ENCODE results near the gene WIPF1.

WIPF1 gene

DNA sequence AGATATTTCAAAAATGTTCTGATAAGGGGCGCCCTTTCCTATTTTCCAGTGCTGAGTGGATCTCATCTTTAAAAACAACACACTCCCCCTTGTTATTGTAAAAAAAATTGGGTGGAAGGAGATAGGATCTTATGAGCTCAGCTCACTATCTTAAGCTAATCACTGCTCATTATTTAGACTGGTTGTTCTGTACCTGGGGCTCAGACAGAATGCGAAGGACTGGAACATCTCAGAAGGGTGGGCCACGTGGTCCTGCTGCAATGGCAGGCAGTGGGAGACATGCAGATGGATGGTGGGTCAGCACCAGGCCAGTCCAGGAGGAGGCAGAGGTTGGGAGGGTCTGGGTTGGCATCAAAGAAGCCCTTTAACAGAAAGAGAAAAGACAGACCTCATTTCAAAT, 62.5 kb downstream of the WIPF1 start:
- DNase-seq: no peak

DNA sequence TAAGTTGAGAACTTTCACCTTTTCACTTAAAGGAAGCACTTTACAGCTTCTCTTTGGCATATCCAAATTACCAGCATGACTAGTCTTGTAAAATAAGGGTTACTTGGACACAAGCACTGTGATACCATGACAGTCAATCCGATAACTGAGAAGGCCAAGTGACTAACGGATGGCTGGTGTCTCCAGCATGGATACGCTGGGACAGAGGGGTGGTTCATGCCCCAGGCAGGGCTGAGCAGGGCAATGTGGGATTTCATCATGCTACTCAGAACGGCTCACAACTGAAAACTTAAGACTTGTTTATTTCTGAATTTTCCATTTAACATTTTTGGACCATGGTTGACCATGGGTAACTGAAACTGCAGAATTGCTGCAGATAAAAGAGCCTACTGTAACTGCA, 67.7 kb downstream of the WIPF1 start:
- DNase-seq: no peak

DNA sequence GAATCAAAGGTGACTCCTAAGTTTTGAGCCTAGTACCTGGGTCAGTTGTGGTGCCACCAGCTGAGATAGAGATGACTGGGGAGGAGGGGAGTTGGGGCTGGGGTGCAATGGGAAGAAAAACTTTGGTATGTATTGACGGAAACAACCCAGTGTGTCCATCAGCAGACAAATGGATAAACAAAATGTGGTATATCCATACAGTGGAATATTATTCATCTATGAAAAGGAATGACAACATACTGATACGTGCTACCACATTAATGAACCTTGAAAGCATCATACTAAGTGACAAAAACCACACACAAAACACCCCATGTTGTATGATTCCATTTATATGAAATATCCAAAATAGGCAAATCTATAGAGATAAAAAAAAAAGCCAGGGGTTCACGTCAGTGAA, 69.6 kb downstream of the WIPF1 start:
- DNase-seq: no peak

DNA sequence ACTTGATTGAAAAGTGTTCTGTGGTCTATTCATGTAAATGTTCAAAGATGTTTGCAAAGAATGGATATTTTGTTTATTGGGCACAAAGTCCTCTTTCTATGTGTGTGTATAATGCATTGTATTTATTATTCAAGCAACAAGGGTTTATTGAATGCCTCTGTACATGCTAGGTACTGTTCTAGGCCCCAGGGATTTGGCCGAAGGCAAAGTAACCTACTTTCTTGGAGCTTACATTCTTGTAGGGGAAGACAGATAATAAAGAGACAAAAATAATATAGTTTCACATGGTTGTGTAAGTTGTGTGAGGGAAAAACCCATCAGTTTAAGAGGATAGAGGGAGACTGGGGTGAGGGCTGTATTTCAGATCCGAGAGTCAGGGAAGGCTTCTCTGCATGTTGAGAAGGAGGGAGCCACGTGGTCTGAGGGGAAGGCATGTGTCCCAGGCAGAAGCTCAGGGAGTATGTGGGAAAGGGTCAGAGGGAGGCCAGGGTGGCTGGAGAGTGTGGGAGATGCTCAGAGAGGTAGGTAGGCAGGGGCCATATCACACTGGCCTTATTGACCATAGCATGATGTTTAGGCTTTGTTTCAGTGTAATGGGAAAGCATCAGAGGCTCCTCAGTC, 70.4 kb downstream of the WIPF1 start:
- no peak for DNase-seq

DNA sequence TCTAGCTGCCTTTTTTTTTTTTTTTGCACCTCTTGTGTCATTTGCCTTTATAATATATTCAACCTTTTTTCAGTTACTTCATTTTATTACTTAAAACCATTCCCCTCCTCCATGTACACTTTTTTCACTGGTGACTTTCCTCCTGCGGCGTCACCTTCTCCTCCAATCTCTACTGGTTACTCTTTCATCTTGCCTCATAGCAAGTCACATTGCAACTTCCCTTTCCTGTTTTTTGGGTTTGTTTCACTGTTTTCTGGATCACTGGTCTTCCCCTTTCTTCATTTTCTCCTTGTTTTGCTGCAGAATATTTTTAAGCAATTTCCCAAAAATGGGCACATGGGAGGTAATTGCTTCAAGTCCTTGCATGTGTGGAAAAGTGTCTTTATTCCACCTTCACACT, 73.1 kb downstream of the WIPF1 start:
- DNase-seq: no peak

DNA sequence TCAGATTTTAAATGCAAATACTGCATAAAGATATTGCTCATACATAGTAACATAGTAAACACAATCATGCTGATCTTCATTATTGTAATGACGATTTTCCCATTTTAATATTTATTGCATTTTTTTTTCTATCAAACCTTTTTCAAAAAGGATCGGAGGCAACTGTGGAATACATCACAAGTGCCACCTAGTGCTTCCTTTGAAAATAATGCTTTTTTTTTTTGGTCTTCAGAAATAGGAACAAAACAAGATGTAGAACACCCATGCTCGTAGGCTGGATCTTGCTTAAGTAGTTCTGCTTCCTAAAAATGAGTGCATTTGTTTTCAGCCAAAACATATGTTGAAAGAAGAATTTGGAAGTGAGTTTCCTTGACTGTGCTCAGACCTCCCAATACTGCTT, 75.1 kb downstream of the WIPF1 start:
- no peak for DNase-seq

DNA sequence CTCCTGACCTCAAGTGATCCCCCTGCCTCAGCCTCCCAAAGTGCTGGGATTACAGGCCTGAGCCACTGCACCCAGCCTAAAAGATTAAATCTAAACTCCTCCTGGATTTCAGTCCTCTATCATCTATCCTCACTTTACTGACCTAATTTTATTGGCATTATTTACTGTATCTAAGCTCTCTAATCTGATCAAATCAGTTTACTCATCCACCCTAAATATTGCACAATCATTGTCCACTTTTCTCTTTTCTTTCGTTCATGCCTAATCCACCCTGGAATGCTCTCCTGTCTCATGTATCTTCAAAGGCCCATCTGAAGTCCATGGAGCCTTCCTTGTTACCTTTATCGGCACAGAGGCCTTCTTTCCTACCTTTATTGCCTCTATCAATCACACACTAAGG, 79.2 kb downstream of the WIPF1 start:
- DNase-seq: no peak

DNA sequence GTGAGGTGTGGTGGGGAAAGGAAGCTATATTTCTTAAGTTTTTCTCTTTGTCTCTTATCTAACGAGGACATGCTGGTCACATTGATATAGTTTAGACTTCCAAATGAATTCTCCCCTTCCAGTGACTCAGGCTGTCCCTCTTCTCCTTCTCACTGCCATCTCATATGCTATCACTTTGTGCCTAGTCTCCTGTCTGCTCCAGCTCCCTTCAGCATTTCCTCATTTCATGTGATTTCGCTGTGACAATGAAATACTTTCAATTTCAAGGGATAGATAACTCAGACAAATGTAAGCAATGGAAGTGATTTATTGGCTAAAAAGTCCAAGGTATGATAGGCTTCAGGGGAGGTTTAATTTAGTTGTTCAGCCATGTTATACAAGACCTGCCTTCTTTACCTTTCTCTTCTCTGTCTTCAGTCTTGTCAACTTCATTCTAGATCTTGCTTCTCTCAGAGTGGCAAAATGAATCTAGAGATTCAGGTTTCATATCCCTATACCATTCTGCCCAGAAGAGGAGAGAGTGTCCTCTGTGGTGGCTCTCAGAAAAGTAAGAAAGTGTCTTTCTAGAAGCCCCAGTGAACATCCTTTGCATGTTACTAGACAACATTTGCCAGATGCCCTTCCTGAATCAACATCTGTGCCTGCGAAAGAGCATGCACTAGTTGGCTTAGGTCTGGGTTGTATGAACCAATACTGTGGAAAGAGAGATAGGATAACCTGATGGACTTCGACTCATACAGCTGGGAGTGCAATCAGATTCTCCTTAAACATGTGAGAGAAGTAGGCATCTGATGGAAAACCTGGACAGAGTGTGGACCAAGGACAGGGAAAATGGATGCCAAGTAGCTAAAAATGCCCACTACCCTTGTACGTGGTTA, 80.9 kb downstream of the WIPF1 start:
- no peak for DNase-seq

DNA sequence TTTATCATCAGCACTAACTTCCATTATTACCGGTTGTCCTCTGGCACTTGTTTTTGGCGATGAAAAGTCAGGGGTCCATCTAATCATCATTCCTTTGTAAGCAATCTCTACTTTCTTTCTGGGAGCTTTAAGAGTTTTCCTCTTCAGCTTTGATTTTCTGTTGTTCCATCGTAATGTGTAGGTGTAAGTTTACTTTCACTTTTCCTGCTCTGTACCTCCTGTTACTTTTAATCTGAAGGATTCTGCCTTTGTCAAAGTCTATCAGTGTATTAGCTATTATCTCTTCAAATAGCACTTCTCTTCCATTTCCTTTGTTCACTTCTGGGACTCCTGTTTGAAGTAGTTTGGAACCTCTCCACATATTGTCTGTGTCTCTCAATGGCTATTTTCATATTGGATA, 85.3 kb downstream of the WIPF1 start:
- DNase-seq: no peak

DNA sequence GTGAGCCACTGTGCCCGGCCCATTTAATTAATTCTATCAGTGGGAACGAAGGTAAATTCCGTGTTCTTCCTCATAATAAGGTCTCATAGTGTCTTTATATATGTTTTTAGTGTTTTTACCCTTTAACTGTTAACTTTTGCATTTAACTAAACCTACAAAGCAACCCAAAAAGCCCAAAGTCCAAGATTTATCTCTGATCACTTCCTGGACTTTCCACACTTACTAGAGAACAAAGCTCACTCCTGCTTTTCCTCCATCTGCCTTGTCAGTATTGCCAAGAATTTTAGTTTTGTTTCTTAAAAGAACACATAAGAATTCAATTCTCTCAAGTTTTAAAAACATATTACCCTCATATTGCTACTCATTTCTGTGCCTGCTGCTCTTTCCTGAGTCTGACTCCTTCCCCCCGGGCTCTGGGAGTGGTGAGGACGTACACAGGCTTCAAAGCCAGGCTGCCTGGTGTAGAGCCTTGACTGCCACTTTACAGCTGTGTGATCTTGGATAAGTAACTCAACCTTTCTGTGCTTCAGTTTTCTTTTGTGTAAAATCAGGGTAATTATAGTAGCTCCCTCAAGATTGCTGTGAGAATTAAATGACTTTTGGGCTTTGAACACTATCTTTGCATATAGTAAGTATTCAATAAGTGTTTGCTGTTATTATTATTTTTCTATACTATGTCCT, 85.9 kb downstream of the WIPF1 start:
- no peak for DNase-seq

DNA sequence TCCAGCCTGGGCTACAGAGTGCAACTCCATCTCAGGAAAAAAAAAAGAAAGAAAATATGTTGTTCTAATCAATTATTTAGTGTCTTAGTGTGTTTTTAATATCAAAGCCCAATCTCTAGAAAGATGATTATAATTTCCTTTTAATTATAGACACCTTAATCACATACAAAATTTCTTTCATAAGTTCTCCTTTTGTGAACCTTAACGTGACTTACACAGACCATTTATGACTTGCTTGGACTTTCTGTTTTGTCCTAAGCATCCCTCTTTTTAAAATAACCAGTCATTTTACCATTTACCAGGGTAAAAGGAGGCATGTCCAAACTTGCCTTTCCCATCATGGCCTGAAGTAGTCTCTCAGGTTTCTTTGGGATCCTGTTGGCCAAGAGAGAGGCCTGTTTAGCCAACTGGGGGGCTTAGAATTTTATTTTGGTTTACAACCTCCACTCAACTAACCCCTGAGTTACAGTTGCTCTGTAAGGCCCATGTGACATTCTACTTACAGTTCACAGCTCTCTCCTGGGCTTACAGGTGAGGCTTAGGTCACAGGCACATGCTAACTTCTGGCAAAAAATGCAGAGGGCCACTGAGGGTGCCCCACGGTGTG, 86.9 kb downstream of the WIPF1 start:
- DNase-seq: no peak
